Activated CD8-positive, alpha-beta memory T cell treated with anti-CD3 and anti-CD28 coated beads for 36 hours (primary cell): ENCODE data around the gene SDK1. TPM values are rescaled to one million over a fixed set of nuclear protein-coding genes. Genes with fewer than 3 reads are reported as not detected.
"Not testable (repeated sequence)": the region's sequence is repeated elsewhere in the genome, so short reads cannot be mapped to it uniquely, and the experiment has no call there.

Source experiments
- CTCF ChIA-PET: fragments of 350-600 bp; sonication (Branson Sonifier 250); formaldehyde crosslinking; loops from one replicate; lab custom pipeline; 2021; ENCODE audit warnings: antibody characterized with exemption; lab: Charles Lee
- POLR2A ChIA-PET: fragments of 350-600 bp; sonication (Branson Sonifier 250); formaldehyde crosslinking; loops from one replicate; lab custom pipeline; 2021; ENCODE audit warnings: antibody characterized with exemption; lab: Charles Lee
- total RNA-seq, 2 experiments: library from RNA; stranded (reverse); gene quantifications; one replicate each; pipeline ENCODE4 v1.2.3, GENCODE V29; 2021

The SDK1 gene
- total RNA-seq, 2 experiments from 2014 or later = 0.15 to 0.50 TPM

DNA sequence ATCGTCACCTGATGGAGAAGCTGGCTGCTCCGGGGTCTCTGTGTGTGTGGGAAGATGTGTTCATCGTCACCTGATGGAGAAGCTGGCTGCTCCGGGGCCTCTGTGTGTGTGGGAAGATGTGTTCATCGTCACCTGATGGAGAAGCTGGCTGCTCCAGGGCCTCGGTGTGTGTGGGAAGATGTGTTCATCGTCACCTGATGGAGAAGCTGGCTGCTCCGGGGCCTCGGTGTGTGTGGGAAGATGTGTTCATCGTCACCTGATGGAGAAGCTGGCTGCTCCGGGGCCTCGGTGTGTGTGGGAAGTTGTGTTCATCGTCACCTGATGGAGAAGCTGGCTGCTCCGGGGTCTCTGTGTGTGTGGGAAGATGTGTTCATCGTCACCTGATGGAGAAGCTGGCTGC, 959.1 kb downstream of the SDK1 start:
- CTCF ChIA-PET, POLR2A ChIA-PET: not testable (repeated sequence)

DNA sequence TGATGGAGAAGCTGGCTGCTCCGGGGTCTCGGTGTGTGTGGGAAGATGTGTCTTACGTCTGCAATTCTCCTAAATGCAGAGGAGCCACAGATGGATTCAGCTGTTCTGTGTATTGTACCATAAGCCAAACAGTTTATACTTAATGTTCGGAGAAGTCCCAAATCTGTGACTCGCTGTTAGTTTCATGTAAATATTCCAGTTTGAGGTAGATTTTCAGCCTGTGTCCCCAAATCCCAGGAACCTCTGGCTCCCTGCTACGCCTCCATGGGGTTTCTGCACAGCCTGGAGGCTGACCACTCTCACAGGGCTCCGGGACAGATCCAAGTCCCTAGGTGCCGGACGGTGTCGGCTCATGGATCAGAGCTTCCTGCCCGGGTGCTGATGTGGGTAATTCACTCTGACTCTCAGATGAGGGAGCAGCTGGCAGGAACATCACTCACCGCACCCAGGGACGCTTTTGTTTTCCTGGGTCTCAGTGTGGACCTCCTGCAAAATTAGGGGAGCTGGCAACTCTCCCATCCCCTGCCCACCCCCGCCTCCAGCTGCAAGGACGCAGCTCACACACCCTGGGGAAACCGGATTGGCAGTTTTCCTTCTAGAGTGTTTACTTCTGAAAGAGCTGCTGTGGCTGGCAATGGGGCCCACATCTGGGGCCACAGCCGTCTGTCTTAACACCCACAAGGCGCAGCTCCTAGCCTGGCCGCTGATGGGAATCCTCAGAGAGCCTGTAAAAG, 960.0 kb downstream of the SDK1 start:
- CTCF ChIA-PET = no interaction called here
- POLR2A ChIA-PET = no interaction called here

DNA sequence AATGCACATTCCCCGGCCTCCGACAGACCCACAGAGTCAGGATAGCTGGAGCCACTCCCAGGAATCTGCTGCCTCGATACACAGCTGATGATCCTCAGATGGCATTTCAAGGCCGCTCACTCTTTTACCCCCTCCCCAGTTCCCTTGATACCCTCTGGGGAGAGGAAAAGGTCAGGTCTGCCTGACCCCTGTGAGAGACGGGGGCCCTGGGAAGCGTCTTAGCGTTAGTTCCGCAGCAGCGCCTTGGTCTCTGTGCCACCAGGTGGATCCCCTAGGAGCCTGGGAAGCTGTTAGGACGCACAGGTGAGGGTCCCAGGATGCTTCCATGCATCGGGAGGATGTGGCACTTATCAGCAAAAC, 960.5 kb downstream of the SDK1 start:
- ChIA-PET POLR2A (no interaction called here), CTCF (no interaction called here)

DNA sequence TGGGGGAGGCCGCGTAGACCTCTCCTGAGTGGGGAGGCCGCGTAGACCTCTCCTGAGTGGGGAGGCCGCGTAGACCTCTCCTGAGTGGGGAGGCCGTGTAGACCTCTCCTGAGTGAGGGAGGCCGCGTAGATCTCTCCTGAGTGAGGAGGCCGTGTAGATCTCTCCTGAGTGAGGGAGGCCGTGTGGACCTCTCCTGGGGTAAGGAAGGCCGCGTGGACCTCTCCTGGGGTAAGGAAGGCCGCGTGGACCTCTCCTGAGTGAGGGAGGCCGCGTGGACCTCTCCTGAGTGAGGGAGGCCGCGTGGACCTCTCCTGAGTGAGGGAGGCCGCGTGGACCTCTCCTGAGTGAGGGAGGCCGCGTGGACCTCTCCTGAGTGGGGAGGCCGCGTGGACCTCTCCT, 963.2 kb downstream of the SDK1 start:
- POLR2A ChIA-PET = not testable (repeated sequence)

DNA sequence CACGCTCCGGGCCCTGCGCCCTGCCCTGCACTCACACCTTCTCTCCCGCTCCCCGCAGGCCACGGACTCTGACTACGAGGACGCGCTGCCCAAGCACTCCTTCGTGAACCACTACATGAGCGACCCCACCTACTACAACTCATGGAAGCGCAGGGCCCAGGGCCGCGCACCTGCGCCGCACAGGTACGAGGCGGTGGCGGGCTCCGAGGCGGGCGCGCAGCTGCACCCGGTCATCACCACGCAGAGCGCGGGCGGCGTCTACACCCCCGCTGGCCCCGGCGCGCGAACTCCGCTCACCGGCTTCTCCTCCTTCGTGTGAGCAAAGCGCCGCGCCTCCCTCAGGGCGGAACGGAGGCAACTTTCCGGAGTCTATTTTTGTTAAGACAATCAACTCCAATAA, 964.0 kb downstream of the SDK1 start:
- CTCF ChIA-PET = no interaction called here

More for the DNA sequence above, 963.2 kb downstream of the SDK1 start:
- CTCF ChIA-PET = not testable (repeated sequence)

GRCh38 chr7:4265676-4266075, 964.6 kb downstream of the SDK1 start:
- CTCF ChIA-PET = no interaction called here
- POLR2A ChIA-PET = no interaction called here

More for the DNA sequence above, 964.0 kb downstream of the SDK1 start:
- POLR2A ChIA-PET = no interaction called here

- ChIA-PET POLR2A (no interaction called here), CTCF (no interaction called here)
Measured at GRCh38 chr7:4266270-4267040, 965.4 kb downstream of the SDK1 start.

- ChIA-PET POLR2A (no interaction called here), CTCF (no interaction called here)
Measured at GRCh38 chr7:4267341-4268039, 966.4 kb downstream of the SDK1 start.

DNA sequence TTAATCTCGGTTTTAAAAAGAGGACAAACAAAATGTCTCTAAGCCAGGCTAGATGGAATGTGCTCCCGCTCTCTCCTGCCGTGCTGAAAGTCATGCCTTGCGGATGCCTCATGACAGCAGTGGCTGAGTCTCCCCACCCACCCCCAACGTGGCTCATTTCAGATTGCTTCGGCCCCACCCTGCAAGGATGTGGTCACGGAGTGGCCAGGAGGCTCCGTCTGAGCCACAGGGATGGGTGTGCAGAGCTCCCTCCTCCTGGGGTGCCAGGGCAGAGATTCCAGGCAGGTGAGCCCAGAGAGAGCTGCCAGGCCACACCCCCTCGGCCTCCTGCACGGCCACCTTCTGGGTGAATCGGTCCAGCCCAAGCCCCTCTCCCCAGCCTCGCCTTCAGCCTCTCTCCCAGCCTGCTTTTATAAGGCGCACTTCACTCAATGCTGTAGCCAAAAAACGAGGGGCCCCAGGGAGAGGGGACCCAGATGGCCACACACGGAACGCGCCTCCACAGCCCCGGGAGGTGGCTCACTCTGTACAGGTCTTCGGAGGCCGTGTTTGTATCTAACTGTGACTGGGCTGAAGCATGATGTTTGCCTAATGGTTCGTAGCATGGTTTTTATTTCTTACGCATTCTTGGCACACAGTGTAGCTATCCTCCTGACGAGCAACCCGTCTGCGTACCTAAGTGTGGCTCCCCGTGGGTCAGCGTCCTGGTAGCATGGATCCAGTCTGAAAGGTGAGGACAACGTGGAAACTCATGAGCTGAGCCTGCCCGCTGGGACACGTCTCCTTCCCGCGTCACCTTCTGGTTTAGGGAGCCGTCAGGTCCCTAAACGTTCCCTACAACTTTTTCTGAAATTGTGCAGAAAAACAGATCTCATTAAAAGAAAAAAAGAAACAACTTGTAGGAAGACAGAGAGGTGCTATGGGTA, 967.3 kb downstream of the SDK1 start:
- CTCF ChIA-PET = no interaction called here

GRCh38 chr7:4269086-4269485, 968.0 kb downstream of the SDK1 start:
- ChIA-PET CTCF (no interaction called here), POLR2A (no interaction called here)

More for the DNA sequence above, 967.3 kb downstream of the SDK1 start:
- POLR2A ChIA-PET = no interaction called here

DNA sequence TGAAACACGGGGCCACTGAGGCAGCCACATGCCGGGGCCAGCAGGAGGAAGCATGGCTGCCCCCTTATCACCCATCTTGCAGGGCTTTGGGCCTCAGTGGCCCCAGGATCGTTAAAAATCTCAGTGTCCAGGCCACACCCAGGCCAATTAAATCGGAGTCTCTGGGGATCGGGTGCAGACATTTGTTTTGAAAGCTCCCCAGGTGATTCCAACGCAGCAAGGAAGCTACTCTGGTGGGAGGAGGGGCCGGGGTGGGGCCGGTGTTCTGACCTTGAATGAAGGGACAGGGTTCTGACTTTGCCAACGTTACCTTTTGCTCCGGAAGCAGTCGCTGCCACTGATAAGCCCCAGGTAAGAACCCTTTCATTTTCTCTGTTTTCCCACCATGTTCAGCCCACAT, 968.7 kb downstream of the SDK1 start:
- ChIA-PET POLR2A (no interaction called here), CTCF (no interaction called here)

DNA sequence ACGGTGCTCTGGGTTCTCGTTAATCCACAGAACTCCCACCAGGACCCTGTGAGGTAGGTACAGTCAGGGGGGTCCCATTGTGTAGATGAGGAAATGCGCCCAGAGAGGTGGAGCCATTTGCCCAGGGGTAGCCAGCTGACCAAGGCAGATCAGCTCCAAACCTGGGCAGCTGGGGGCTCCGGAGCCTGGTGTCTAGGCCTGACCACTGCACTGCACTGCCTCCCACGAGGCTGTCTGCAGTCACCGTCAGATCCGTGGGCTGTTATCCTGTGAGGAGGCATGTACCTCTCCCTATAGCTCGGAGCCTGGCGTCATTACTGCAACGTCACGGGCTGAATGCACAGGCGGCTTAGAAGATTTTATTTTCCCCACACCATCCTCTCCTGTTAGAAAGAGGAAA, 969.2 kb downstream of the SDK1 start:
- CTCF ChIA-PET = no interaction called here
- POLR2A ChIA-PET = no interaction called here

DNA sequence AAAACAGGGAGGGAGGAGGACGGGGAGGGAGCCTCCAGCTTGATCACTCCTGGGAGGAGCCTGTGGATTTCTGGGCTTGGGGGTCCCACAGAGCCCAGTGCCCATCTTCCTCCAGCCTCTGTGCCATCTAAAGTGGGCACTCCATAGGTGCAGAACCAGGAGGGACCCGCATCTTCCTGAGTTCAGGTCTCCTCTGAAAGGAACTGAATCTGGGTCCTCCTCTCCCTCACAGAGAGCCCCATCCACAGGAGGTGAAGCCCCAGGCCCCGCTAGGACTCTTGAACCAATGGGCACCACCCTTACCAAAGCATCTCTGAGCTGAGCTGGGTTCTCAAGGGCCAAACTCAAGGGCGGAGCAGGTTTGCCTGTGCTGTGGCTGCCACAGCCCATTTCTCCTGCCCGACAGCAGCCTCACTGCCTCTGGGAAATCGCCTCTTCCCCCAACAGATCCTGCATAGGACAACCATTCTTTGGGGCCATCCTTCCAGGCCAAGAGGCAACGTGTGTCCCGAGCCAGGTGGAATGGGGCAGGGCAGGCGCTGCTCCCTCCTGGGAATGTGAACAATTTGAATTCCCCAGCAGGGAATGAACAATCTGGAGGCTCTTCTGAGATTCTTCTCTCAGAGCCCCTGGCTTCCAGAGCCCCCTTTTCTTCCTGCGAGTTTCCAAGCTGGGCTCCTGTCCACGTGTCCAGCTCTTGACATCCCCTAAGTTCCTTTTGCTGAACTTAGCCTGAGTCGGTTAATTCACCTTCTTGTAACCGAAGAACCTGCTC, 970.1 kb downstream of the SDK1 start:
- ChIA-PET CTCF (no interaction called here), POLR2A (no interaction called here)

- ChIA-PET CTCF (no interaction called here), POLR2A (no interaction called here)
Measured at GRCh38 chr7:4271716-4272015, 970.6 kb downstream of the SDK1 start.

DNA sequence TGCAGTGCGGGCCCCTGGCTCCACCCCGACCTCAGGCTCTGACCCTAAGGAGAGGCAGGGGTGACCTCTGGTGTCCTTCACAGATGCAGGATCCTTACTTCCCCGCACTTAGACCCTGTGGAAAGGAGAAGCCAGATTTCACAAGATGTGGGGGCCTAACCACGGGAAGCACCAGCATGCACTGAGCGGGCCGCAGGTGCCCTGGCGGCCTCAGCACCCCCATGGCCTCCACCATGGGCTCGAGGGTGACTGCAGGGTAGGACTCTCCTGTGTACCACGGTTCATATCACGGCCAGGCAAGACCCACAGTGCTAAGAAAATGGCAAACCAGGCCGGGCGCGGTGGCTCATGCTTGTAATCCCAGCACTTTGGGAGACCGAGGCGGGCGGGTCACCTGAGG, 971.1 kb downstream of the SDK1 start:
- POLR2A ChIA-PET = no interaction called here
- CTCF ChIA-PET = no interaction called here

- ChIA-PET POLR2A (no interaction called here), CTCF (no interaction called here)
Measured at GRCh38 chr7:4273566-4274230, 972.6 kb downstream of the SDK1 start.

DNA sequence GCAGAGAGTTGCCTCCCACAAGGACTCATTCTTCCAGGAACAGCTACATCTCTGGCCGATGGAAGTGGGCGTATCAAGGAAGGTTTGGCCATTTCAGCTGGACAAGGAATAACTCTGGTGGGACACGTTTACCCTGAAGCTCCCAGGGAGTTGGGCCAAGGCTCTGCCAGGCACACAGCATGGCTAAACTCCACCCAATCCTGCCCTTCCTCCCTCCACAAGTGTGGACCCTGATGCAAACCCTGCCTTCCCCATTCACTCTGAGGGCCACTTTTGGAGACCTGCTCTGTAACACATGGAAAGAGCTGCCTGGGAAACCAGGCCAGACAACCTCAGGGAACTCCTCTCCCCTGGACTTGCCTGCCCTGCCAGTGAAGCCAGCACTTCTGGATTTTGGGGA, 973.2 kb downstream of the SDK1 start:
- POLR2A ChIA-PET = no interaction called here
- CTCF ChIA-PET = no interaction called here

- ChIA-PET POLR2A (no interaction called here), CTCF (no interaction called here)
Measured at GRCh38 chr7:4277936-4278335, 976.9 kb downstream of the SDK1 start.

- POLR2A ChIA-PET = no interaction called here
- CTCF ChIA-PET = no interaction called here
Measured at GRCh38 chr7:4279216-4279615, 978.2 kb downstream of the SDK1 start.
